ENCODE data around the gene UBE4B. TPM values are rescaled to one million over a fixed set of nuclear protein-coding genes. Genes with fewer than 3 reads are reported as not detected.

Gene UBE4B
- total and polyA plus RNA-seq, 2 experiments from 2014 or later: 18.7 to 41.1 TPM

- H3K4me2 ChIP-seq: no peak overlapping the region
- 97% methylated on average over 6 of the region's 6 CpGs for WGBS (ENCODE audit: low lambda C conversion rate, missing lambda C conversion rate)
- no peaks in the 10 kb centered on the region for H3K79me2 ChIP-seq
- no peaks in the 10 kb centered on the region for H3K36me3 ChIP-seq (replicated peaks; ENCODE audit: insufficient read depth, low read depth)
- DNase-seq (ENCODE audit: low spot score): no peak
- TF ChIP-seq EZH2phosphoT487 (IDR thresholded peaks at IDR 0.05; ENCODE audit: low read depth, severe bottlenecking, unreplicated experiment): no peak
- no peak overlapping the region for H3K4me3 ChIP-seq
- H2AFZ ChIP-seq: no peak overlapping the region
- no peak overlapping the region for H3K27ac ChIP-seq
- H3K4me1 ChIP-seq (ENCODE audit: insufficient read depth): no peaks in the 10 kb centered on the region
- no peaks in the 10 kb centered on the region for H3K9me2 ChIP-seq (replicated peaks; ENCODE audit: insufficient read depth)
- no peaks in the 10 kb centered on the region for H3K9me3 ChIP-seq (ENCODE audit: low read depth)
- no peaks in the 10 kb centered on the region for H4K20me1 ChIP-seq (ENCODE audit: insufficient read depth, poor library complexity, severe bottlenecking)
- no peaks in the 10 kb centered on the region for H3K27me3 ChIP-seq
These were observed 99.6 kb downstream of the UBE4B start for GRCh38 chr1:10132316-10132715.

- Histone ChIP-seq H3K36me3 (replicated peaks; ENCODE audit: insufficient read depth, low read depth) (no peaks in the 10 kb centered on the region), H3K4me3 (no peak overlapping the region), H3K27me3 (no peaks in the 10 kb centered on the region), H3K27ac (no peak overlapping the region), H3K4me2 (no peak overlapping the region), H2AFZ (no peak overlapping the region), H3K9me3 (ENCODE audit: low read depth) (no peaks in the 10 kb centered on the region), H3K79me2 (no peaks in the 10 kb centered on the region), H4K20me1 (ENCODE audit: insufficient read depth, poor library complexity, severe bottlenecking) (no peaks in the 10 kb centered on the region), H3K9me2 (replicated peaks; ENCODE audit: insufficient read depth) (no peaks in the 10 kb centered on the region), H3K4me1 (ENCODE audit: insufficient read depth) (no peaks in the 10 kb centered on the region)
- TF ChIP-seq CTCF (IDR thresholded peaks at IDR 0.05; ENCODE audit: poor library complexity) (no peak), EZH2 (IDR thresholded peaks at IDR 0.05; ENCODE audit: borderline replicate concordance) (no peak), EZH2phosphoT487 (IDR thresholded peaks at IDR 0.05; ENCODE audit: low read depth, severe bottlenecking, unreplicated experiment) (no peak)
- DNase-seq (ENCODE audit: low spot score): no peak
- WGBS (ENCODE audit: low lambda C conversion rate, missing lambda C conversion rate): 92% methylated on average over 10 of the region's 10 CpGs
These were observed 100.1 kb downstream of the UBE4B start for GRCh38 chr1:10132852-10133251.

DNA sequence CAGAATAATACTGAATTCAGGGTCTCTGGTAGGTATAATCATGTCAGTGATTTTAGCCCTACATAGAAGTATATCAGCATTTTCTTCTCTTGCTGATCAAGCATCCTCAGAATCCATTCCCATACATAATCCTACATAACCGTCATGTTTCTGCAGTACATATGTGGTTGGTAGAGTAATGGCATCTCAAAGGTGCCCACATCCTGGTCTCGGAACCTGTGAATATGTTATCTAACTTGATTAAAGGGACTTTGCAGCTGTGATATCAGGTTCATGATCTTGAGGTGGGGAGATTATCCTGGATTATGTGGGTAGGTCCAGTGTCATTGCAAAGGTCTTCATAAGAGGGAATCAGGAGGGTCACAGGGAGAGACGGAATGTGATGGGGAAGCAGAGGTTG lies 108.2 kb downstream of the UBE4B start:
- no peak for TF ChIP-seq CTCF (IDR thresholded peaks at IDR 0.05; ENCODE audit: poor library complexity)
- no peak for TF ChIP-seq EZH2 (IDR thresholded peaks at IDR 0.05; ENCODE audit: borderline replicate concordance)
- TF ChIP-seq EZH2phosphoT487 (IDR thresholded peaks at IDR 0.05; ENCODE audit: low read depth, severe bottlenecking, unreplicated experiment): no peak
- H3K27me3 ChIP-seq: no peaks in the 10 kb centered on the region
- no peak for DNase-seq (ENCODE audit: low spot score)
- WGBS (ENCODE audit: low lambda C conversion rate, missing lambda C conversion rate): 93% methylated on average over 3 of the region's 3 CpGs
- H3K27ac ChIP-seq: no peak overlapping the region
- H3K9me2 ChIP-seq (replicated peaks; ENCODE audit: insufficient read depth): no peaks in the 10 kb centered on the region
- no peak overlapping the region for H3K4me3 ChIP-seq
- no peaks in the 10 kb centered on the region for H3K36me3 ChIP-seq (replicated peaks; ENCODE audit: insufficient read depth, low read depth)
- H3K4me1 ChIP-seq (ENCODE audit: insufficient read depth): no peaks in the 10 kb centered on the region
- H3K9me3 ChIP-seq (ENCODE audit: low read depth): no peaks in the 10 kb centered on the region
- no peak overlapping the region for H3K4me2 ChIP-seq
- no peaks in the 10 kb centered on the region for H3K79me2 ChIP-seq
- no peaks in the 10 kb centered on the region for H4K20me1 ChIP-seq (ENCODE audit: insufficient read depth, poor library complexity, severe bottlenecking)
- no peak overlapping the region for H2AFZ ChIP-seq

DNA sequence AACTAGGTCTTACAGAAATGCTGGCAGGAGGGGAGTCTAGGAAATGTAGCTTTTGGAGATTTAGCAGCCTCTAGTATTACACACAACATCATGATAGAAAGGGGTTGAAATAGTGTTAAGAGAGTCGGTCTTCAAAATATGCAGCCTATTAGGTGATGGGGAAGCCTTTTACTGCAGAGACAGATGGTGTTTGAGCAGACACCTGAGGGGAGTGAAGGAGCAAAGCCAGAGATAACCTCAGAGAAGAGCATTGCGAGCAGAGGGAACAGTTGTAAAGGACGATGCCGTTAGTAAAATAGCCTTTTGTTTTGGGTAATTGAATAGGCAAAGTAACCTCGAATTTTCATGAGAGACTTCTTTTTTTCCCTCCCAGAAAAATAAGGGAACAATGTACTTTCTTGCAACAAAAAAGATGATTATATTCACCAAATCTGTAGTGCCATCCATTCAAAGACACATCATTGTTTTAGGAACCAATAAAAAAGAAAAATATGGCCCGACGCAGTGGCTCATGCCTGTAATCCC lies 111.3 kb downstream of the UBE4B start:
- Histone ChIP-seq H3K9me2 (replicated peaks; ENCODE audit: insufficient read depth) (no peaks in the 10 kb centered on the region), H2AFZ (no peak overlapping the region), H3K36me3 (replicated peaks; ENCODE audit: insufficient read depth, low read depth) (no peaks in the 10 kb centered on the region), H3K4me3 (no peak overlapping the region), H4K20me1 (ENCODE audit: insufficient read depth, poor library complexity, severe bottlenecking) (no peaks in the 10 kb centered on the region), H3K4me1 (ENCODE audit: insufficient read depth) (no peaks in the 10 kb centered on the region), H3K4me2 (no peak overlapping the region), H3K27ac (no peak overlapping the region), H3K27me3 (no peaks in the 10 kb centered on the region), H3K9me3 (ENCODE audit: low read depth) (no peaks in the 10 kb centered on the region), H3K79me2 (no peaks in the 10 kb centered on the region)
- TF ChIP-seq EZH2 (IDR thresholded peaks at IDR 0.05; ENCODE audit: borderline replicate concordance) (no peak), EZH2phosphoT487 (IDR thresholded peaks at IDR 0.05; ENCODE audit: low read depth, severe bottlenecking, unreplicated experiment) (no peak), CTCF (IDR thresholded peaks at IDR 0.05; ENCODE audit: poor library complexity) (no peak)
- DNase-seq (ENCODE audit: low spot score): no peak
- 95% methylated on average over 7 of the region's 7 CpGs for WGBS (ENCODE audit: low lambda C conversion rate, missing lambda C conversion rate)

All from hepatocyte (in vitro differentiated cells).